ENCODE results near the gene POC1A.

DNA sequence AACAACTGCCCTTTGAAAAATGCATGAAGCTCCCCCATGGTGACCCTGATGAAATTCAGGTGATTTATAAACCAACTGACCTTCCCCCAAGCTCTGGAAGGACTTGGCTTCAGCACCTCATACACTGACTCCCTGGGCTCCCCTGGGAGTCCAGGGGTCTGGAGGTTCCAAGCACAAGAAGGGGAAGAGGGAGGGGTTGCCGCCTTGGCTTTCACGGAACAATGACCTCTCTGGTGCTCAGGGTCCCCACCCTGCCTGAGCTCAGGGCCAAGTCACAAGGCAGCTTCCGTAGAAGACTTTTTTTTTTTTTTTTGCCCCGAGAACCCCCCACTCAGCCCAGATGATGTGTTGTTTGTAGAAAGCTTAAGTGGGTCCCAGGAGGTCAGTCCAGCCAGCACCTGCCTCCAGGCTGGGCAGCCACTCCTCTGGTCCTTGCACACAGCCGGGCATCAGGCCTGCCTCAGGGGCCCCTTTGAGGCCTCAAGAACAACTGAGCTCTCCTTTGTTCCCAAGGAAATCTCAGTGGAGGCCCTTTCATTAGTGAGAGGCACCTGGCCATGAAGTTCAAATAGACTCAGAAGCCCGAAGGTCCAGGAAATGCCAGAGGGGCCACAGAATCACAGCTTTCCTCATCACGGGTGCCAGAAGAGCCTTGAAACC, 29.7 kb upstream of the POC1A start:
- no peak for TF ChIP-seq CTCF (IDR thresholded peaks at IDR 0.05)
- no peak for TF ChIP-seq EZH2 (IDR thresholded peaks at IDR 0.05; ENCODE audit: borderline replicate concordance, insufficient read depth, low read depth, low read length, poor library complexity, severe bottlenecking)
